ENCODE measurements around the gene PCDH1.

PCDH1 gene

GRCh38 chr5:141870871-141871270 lies 7.3 kb downstream of the PCDH1 start:
- TF ChIP-seq ZFX (IDR thresholded peaks at IDR 0.05; ENCODE audit: borderline replicate concordance): no peak
- TF ChIP-seq, protein P1, sequence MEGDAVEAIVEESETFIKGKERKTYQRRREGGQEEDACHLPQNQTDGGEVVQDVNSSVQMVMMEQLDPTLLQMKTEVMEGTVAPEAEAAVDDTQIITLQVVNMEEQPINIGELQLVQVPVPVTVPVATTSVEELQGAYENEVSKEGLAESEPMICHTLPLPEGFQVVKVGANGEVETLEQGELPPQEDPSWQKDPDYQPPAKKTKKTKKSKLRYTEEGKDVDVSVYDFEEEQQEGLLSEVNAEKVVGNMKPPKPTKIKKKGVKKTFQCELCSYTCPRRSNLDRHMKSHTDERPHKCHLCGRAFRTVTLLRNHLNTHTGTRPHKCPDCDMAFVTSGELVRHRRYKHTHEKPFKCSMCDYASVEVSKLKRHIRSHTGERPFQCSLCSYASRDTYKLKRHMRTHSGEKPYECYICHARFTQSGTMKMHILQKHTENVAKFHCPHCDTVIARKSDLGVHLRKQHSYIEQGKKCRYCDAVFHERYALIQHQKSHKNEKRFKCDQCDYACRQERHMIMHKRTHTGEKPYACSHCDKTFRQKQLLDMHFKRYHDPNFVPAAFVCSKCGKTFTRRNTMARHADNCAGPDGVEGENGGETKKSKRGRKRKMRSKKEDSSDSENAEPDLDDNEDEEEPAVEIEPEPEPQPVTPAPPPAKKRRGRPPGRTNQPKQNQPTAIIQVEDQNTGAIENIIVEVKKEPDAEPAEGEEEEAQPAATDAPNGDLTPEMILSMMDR (IDR thresholded peaks at IDR 0.05): no peak
- no peak overlapping the region for H3K27ac ChIP-seq

GRCh38 chr5:141870228-141870627 lies 8.0 kb downstream of the PCDH1 start:
- H3K27ac ChIP-seq: no peak overlapping the region
- no peak for TF ChIP-seq ZFX (IDR thresholded peaks at IDR 0.05; ENCODE audit: borderline replicate concordance)
- TF ChIP-seq, protein P1 (IDR thresholded peaks at IDR 0.05): no peak

DNA sequence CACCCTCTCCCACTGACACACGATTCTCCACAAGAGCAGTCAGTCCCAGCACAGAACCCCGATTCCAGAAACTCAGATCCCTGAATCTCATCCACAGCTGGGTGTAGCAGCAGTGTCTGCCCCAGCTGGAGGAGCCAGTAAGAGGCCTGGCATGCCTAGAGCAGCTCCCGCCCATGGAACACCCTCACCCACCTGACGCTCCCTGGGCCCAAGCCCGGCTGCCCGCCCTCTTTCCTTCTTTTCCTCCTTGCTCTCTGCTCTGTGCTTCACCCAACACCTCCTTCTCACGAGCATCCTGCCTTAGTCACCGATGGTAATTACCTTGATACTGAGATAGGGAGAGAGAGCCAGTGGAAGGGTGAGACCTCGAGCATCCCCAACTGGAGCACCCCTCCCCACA lies 8.7 kb downstream of the PCDH1 start:
- no peak for TF ChIP-seq ZFX (IDR thresholded peaks at IDR 0.05; ENCODE audit: borderline replicate concordance)
- TF ChIP-seq, protein P1 (IDR thresholded peaks at IDR 0.05): no peak
- no peak overlapping the region for H3K27ac ChIP-seq

DNA sequence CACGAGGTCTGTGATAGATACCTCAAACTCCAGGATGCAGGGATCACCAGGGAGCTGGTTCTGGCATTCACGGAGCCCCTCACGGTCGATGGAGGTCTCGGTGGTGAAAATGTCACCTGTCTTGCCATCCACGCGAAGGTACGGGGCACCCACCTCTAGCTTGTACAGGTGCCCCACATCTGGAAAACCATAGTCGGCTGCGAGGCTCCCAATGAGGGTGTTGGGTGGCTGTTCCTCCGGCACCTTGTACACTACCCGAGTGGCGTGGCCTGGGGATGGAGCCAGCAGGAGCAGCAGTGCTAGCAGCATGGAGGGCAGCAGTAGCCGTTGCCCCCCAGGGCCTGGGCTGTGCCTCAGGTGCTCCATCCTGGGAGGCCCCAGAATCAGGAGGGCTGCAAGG lies 9.2 kb downstream of the PCDH1 start:
- no peak for TF ChIP-seq ZFX (IDR thresholded peaks at IDR 0.05; ENCODE audit: borderline replicate concordance)
- TF ChIP-seq, protein P1 (IDR thresholded peaks at IDR 0.05): no peak
- H3K27ac ChIP-seq: no peak overlapping the region

DNA sequence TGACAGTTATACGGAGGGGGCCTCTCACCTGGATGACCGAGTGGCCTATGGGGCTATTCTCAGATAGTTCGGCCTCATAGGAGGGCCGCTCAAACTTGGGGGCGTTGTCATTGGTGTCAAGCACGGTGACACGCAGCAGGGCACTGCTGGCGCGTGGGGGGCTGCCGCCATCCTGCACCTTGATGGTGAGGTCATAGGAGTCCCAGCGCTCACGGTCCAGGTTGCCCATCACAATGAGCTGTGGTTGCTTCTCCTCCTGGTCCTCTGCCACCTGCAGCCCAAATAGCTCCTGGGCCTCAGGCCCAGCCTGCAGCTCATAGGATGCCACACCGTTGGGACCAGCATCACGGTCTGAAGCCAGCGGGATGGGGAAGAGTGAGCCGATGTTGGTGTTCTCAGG lies 9.7 kb downstream of the PCDH1 start:
- no peak overlapping the region for H3K27ac ChIP-seq
- TF ChIP-seq ZFX (IDR thresholded peaks at IDR 0.05; ENCODE audit: borderline replicate concordance): no peak
- TF ChIP-seq, protein P1 (IDR thresholded peaks at IDR 0.05): no peak

- H3K27ac ChIP-seq: peak overlapping the region; percentile 79
- TF ChIP-seq, protein P1 (IDR thresholded peaks at IDR 0.05): no peak
- no peak for TF ChIP-seq ZFX (IDR thresholded peaks at IDR 0.05; ENCODE audit: borderline replicate concordance)
Measured at GRCh38 chr5:141867651-141868050, 10.6 kb downstream of the PCDH1 start.

- peak overlapping the region; percentile 79 for H3K27ac ChIP-seq
- TF ChIP-seq ZFX (IDR thresholded peaks at IDR 0.05; ENCODE audit: borderline replicate concordance): no peak
- TF ChIP-seq, protein P1 (IDR thresholded peaks at IDR 0.05): no peak
Measured at GRCh38 chr5:141867139-141867538, 11.1 kb downstream of the PCDH1 start.

Measured in 22Rv1 (cell line).